Fibroblast of upper back skin (primary cell): ENCODE results near the gene HSD17B8.
"Not testable (repeated sequence)": the region's sequence is repeated elsewhere in the genome, so short reads cannot be mapped to it uniquely, and the experiment has no call there.

Source experiments
- DNase-seq: peaks from one replicate; pipeline ENCODE4 v3.0.0-alpha.2; 2013

HSD17B8 gene

DNA sequence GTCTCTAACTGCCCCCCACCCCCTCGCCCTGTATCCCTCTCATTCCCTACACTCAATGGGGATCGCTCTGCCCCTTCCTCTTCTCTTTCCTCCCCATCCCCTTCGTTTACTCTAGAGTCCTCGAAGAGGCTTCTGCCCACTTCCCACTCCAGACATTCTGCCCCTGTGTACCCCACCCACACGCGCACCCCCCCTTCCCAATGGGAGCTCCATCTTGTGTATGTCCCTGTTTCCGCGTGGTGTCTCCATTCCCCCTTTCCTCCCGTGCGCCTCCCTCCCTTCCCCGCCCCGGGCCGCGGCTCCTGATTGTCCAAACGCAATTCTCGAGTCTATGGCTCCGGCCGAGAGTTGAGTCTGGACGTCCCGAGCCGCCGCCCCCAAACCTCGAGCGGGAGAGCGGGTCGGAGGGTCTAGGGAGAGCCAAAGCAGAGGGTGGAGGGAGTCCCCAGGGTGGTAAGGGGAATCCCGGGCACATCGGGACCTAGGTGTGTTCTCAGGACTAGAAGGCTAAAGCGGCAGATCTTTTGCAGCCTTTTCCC lies 3.2 kb downstream of the HSD17B8 start:
- peak; percentile 47 for DNase-seq

DNA sequence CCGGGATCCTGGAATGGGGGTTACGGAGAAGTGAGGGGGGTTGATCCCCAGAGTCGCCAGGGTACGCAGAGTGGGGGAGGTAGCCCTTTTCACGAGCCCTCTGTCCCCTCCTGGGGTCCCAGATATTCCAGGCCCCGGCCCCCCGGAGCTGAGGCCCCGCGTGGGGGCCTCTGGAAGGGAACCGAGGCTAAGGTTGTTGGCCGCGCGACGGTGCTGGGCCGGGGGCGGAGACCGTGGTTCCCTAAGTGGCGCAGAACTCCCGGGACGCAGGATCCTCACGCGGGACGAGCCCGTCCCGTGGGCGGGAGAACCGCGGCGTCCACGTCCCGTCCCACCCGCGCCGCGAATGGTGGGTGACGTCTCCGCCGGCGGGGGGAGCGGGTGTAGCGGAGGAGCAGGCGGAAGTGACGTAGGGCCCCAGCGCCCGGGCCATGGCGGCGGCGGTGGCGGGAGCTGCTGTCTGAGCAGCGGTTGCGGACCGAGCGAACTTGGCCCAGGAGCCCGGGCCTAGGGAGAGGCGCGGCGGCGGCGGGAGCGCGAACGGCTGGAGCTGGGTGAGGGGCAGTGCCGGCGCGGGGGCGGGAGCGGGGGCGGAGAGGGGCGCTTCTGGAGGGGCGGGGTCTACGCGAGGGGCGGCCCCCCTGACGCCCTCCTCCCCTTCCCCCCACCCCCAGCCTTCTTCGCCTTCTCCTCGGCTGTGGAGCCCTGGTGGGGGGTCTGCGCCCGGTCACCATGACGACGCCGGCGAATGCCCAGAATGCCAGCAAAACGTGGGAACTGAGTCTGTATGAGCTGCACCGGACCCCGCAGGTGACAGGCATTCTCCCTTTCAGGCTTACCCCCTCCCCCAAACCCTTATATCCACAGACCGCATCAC lies 3.9 kb downstream of the HSD17B8 start, which contains the start of gene RING1:
RING1 (plus strand) TSS at position 410 of the 877 bp plus-strand sequence; CDS start at position 733, 323 bp downstream.
- DNase-seq, result peak; percentile 74

DNA sequence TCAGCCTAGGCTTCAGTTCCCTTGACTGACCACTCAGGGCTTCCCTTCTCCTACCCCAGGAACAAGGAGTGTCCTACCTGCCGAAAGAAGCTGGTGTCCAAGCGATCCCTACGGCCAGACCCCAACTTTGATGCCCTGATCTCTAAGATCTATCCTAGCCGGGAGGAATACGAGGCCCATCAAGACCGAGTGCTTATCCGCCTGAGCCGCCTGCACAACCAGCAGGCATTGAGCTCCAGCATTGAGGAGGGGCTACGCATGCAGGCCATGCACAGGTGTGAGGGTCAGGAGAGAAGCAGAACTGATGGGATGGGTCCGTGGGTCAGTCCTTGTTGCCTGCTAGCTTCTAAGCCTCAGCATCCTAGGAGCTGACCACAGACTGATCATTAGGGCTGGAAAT lies 5.4 kb downstream of the HSD17B8 start:
- DNase-seq, result no peak

DNA sequence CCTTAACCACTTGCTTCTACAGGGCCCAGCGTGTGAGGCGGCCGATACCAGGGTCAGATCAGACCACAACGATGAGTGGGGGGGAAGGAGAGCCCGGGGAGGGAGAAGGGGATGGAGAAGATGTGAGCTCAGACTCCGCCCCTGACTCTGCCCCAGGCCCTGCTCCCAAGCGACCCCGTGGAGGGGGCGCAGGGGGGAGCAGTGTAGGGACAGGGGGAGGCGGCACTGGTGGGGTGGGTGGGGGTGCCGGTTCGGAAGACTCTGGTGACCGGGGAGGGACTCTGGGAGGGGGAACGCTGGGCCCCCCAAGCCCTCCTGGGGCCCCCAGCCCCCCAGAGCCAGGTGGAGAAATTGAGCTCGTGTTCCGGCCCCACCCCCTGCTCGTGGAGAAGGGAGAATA lies 6.7 kb downstream of the HSD17B8 start:
- no peak for DNase-seq

DNA sequence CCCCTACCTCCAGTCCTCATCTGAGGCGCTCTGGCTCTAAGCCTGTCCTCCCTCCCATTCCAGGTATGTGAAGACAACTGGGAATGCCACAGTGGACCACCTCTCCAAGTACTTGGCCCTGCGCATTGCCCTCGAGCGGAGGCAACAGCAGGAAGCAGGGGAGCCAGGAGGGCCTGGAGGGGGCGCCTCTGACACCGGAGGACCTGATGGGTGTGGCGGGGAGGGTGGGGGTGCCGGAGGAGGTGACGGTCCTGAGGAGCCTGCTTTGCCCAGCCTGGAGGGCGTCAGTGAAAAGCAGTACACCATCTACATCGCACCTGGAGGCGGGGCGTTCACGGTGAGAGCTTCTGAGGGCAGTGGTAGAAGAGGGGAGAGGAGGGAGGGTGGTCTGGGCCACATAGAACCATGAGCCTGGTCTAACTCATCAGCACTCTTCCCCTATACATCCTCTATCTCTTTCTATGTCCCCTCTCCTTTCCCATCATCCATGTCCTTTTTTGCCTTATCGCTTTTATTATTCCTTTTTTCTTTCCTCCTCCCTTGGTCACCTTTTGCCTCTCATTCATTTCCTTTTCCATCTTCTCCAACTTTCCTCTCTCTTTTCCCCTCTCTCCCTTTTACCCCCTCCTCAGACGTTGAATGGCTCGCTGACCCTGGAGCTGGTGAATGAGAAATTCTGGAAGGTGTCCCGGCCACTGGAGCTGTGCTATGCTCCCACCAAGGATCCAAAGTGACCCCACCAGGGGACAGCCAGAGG lies 7.4 kb downstream of the HSD17B8 start:
- DNase-seq, result no peak

DNA sequence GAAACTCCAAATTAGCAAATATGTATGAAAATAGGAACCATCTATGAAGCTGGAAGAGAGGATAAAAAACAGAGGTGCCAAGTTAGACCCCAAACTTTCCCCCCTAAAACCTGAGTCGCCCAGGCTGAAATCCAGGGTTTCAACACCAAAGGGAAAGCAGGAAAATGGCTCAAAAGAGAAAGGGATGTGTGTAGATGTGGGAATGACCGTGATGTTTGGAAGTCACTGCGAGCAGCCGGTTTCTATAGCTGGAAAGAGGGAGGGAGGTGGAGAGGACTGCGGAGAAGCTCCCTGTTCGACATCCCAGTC lies 8.4 kb downstream of the HSD17B8 start:
- DNase-seq, result no peak

DNA sequence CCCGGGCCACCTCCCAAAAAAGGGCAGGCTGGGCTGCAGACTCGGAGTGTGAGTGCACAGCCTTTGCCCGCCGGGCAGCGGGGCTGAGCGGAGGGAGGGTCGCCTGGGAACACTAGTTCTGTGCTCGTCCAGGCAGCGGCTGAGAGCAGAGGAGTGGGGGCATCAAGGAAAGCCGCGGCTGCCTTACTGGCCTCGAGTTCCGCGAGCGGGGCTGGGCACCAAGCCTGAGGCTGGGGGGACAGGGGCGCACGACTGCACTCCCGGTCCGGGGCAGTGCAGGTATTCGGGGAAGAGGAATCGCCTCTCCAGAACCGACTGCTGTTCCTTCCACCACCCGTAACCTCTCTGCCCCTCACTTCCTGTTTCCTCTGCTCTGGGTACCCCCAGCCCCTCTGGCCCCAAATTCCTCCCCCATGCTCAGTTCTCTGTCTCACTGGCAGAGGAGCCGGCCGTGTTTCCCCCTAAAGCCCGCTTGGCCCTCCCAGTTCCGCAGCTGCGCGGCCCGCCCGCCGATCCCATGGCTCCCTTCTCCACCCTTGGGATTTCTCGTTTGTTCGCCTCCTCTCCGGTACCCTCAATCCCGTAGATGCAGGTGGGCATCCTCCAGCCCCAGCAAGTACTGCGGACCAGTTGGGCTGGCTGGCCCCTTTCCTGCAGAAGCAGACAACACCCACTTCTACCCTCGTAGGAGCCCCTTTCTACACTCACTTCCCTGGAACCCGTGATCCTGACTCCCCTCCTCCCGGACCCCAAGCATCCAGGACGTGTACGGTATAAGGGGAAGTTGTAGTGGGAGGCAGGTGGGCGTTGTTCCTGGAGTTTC lies 8.9 kb downstream of the HSD17B8 start:
- peak; percentile 24 for DNase-seq

DNA sequence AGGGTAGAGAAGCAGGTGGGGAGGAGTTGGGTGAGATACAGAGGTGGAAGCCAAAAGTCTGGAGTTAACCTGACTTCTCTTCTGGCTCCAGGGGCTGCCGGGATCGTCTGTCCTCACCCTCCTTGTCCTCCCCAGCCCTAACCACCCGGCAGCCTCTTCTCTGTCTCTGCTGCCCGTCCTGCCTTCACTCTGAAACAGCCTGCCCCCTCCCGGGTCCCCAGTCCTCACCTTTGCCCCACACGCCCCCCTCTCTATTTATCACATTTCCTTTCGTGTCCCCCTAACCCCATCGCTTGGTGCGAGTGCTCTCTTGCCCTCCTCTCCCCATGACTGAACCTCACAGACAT lies 9.5 kb downstream of the HSD17B8 start:
- DNase-seq, result no peak

DNA sequence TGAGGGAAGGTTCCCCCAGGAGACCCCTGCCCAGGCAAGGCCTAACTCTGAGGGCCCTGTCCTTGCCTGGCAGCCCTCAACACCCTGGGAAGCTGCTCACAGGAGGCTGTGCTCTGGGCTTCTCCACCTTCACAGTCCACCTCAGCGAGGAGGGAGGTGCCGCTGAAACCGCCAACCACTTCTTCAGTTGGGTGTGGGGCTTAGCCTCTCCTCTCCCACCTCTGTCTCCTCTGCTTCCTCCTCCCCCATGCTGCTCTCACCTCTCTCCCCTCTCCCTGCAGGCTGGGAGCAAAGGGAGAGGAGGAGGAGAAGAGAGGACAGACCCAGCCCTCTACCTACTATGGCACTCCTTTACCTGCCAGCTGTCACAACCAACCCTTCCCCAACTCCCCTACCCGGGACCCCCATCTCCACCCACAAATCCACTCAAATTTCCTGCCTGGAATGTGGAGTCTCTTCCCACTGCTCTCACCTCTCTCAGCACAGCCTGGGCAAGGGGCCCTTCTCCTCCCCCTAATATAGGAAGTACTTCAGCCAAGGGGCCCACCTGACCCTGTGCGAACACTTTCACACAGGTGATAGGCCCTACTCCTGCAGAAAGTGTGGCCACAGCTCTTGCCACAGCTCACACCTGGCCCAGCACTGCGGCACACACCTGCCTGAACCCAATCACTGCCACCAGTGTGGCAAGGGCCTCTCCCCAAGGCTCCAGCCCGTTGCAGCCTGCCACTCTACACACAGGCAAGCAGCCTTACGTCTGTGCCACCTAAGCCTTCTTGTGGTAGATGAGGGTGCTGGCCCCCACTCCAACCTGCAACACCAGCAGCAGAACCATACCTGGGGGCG lies 11.0 kb downstream of the HSD17B8 start:
- DNase-seq, result no peak

DNA sequence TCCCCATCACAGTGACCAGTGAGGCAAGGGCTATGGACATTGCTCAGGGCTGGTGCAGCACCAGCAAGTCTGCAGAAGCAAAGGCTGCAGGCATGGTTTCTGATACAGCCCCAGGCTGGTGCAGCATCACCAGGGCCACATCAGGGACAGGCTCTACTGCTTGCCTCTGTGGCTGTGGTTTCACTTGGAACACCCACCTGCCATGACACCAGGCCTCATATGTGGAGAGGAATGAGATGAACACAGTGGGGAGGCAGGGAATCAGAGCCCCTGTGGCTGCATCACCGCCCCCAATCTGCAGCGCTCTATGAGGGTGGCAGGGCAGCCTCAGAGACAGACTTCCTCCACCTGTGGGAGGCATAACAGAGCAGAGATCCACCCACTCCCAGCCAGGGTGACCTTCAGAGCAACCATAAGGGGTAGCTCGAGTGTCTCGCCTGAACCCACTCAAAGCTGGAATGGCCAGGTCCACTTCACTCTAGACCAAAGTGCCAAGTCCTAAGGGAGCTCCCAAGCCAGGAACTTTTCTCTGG lies 11.7 kb downstream of the HSD17B8 start:
- DNase-seq, result no peak

DNA sequence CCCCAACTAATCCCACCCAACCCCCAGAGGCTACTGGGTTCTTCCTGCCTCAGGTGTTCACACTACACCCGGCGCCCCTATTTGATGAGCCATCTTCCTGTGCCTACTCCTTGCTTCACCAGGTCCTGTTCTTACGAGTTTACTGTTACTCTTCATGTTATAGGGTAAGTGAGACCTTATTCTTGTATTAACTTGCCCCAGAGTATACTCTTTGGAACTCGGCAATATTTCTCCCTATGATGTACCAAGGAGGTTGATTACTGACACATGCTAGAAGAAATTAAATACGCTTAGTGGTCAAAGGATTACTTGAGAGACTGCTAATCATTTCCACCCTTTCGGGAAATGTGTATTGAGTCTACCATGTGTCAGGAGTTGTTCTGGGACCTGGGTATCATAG lies 12.8 kb downstream of the HSD17B8 start:
- DNase-seq, result no peak

DNA sequence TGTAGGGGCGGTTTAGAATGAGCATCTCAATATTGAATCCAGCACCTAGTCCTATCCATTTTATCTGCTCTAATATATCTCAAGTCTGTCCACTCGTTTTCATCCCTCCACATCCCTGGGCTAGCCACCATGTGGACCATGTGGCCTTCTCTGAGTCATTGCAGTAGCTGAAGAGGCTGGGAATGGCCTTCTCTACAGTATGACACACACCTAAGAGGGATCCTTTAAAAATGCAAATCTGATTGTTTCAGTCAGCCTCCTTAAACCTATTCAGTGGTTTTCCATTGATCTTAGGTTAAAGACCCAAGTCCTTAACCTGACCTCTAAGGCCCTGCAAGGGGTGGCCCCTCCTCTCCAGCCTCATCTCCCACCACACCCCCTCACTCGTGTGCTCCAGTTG lies 13.2 kb downstream of the HSD17B8 start:
- no peak for DNase-seq

DNA sequence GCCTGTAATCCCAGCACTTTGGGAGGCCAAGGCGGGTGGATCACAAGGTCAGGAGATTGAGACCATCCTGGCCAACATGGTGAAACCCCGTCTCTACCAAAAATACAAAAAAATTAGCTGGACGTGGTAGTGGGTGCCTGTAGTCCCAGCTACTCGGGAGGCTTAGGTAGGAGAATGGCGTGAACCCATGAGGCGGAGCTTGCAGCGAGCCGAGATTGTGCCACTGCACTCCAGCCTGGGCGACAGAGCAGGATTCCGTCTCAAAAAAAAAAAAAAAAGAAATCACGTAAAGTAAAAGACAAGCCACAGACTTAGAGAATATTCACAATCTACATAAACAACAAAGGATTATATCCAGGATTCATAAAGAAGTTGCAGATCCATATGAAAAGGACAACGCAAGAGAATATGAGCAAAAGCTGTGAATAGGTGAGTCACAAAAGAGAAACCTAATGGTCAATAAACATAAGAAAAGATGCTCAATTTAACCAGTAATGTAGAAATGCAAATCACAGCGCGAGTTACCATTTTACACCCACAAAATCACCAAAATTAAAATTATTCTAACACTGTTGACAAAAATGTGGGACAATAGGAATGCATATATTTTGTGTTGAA lies 22.2 kb downstream of the HSD17B8 start:
- DNase-seq, result not testable (repeated sequence)

DNA sequence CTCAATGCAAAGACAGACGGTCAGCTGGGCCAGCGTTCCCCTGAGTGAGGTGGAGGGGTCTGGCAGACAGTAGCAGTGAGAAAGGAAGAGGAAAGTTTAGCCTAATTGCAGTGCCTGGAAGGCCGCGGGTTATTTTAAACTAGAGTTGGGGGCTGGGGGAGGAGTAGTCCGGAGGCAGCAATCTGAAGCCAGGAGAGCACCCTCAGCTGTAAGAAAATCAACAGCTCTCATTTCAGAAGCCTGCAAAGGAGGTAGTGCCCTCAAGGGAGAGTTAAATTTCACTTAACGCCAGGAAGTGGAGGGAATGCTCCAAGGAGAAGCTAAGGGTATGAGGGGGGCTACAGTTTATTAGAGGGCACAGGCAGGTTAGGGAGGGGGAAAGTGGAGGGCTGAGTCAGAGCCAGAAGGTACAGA lies 30.8 kb downstream of the HSD17B8 start:
- no peak for DNase-seq

DNA sequence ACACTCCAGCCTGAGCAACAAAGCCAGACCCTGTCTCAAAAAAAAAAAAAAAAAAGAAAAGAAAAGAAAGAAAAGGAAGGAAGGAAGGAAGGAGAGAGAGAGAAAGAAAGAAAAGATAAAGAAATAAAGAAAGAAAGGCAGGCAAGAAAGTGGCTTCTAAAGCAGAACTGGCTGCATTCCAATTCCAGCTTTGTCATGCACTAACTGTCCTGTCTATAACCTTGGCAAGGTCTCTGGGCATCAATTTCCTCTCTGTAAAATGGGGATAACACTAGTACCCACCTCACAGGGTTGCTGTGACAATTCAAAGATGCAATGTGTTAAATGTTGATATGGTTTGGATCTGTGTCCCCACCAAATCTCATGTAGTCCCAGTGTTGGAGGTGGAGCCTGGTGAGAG lies 31.9 kb downstream of the HSD17B8 start:
- DNase-seq, result no peak

DNA sequence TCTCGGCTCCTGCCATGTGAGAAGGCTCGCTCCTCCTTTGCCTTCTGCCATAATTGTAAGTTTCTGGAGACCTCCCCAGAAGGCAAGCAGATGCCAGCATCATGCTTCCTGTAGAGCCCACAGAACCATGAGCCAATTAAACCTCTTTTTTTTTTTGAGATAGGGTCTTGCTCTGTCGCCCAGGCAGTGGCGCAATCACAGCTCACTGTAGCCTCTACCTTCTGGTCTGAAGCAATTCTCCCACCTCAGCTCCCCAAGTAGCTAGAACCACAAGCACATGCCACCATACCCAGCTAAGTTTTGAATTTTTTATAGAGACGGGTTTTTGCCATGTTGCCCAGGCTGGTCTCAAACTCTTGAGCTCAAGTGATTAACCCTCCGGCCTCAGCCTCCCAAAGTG lies 32.4 kb downstream of the HSD17B8 start:
- no peak for DNase-seq

DNA sequence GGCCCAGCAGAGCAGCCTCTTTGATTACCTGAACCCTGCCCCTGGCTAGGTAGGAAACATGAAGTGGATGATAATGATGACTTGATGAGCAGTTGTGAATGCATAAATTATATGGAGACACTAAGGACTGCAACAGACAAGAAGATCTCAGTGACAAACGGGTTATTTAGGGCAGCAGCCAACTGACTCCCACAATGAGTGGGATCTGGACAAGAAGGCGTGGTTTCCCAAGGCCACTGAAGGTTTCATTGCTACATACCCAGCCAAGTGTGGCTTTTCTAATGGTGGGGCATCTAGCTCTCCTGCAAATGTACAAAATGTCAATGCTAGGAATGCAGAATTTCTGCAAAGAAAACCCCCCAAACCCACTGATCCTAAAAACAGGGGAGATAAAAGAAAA lies 33.3 kb downstream of the HSD17B8 start:
- DNase-seq, result no peak

DNA sequence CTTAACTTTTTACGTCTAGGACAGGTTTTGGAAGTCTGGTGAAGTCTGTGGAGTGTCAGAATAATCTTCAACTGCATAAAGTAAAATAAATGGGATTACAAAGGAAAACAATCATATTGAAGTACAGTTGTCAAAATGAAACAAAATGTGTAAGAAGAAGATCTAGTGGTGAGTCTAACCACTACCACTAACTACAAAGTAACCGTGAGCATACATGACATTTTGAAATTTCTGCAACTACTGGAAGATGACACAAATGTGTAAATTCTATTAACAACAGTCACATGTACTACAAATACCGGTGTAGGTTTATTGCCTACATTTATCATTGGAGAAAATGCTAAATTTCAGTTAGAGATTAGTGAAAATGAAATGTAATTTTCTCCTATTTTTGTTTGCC lies 37.5 kb downstream of the HSD17B8 start:
- no peak for DNase-seq

DNA sequence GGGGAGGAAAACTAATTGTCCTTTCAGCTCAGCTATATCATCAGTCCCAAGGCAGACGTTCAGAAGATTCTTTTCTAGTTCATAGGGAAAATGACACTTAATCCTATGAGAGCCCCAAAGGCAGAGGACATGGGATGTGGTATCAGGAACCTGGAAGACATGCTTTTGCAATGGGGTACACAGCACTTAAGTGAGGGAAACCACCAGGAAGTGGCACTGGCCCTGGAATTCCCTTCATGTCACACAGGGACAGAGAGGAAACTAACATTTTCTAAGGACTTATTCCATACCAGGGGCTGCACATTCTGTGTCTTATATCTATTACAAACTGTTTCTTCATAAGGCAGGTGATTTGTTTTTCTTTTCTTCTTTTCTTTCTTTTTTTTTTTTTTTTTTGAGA lies 39.0 kb downstream of the HSD17B8 start:
- no peak for DNase-seq

DNA sequence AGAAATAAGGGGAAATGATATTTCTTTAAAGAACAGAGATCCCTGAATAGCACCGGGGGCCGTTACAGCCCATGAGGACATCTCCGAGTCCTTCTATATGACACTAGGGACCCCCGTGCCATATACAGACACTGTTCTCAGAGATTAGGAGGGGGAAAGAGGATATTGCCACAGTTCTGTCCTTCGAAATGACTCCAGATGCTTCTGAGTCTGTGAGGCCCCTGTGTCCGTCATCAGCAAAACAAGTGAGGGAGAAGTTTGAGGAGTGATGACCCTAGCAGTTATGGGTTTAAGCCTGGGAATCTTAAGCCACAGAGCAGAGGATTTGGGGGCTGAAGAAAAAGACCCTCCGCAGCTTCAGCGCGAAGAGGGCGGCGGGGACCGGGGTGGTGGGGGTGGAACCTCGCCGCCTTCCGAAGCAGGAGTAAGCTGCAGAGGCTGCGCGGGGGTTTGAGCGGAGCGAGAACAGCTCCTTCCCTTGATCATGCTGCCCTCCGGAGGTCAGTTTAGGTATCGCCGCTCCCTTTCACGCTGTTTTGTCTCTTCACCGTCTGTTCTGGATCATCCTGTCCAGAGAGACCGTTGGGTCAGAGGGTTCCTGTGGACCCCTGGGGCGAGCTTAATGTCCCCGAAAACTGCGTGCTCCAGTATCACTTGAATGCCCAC lies 43.7 kb downstream of the HSD17B8 start:
- DNase-seq, result peak; percentile 84

DNA sequence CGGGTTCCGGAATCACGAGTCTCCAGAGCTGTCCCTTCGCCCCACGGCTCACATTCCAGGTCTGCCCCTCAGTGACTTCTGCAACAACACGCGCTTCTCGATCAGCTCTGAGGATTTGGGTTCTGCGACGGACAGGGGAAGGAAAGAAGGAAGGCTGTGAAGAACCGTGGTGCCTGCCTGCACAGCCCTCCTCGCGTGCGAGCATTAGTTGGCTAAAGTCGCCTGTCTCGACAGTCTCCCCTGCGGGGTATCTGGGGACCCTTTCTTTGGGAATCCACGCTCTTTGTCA lies 44.1 kb downstream of the HSD17B8 start:
- DNase-seq, result no peak
